Kidney tubule cell (primary cell): ENCODE results near the gene LAMB3.

Experiments
- DNase-seq: peaks from one replicate; pipeline ENCODE4 v3.0.0-alpha.2; 2018; ENCODE audit warnings: low spot score

The LAMB3 gene

GRCh38 chr1:209595599-209596285, 56.5 kb downstream of the LAMB3 start:
- no peak for DNase-seq

DNA sequence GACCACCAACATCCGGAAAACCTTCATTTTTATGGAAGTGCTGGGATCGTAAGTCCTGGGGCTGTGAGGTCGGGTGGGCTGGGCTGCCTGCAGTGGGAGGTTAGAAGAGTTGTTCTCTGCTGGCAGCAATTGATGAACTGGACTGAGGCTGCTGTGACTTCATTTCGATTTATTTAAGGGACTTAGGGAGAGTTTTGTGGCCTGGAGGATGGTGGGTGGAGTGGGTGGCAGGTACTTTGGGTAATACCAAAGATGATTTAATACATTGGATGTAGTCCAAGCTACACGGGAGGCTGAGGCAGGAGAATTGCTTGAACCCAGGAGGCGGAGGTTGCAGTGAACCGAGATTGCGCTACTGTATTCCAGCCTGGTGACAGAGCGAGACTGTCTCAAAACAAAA, 57.2 kb downstream of the LAMB3 start:
- no peak for DNase-seq

DNA sequence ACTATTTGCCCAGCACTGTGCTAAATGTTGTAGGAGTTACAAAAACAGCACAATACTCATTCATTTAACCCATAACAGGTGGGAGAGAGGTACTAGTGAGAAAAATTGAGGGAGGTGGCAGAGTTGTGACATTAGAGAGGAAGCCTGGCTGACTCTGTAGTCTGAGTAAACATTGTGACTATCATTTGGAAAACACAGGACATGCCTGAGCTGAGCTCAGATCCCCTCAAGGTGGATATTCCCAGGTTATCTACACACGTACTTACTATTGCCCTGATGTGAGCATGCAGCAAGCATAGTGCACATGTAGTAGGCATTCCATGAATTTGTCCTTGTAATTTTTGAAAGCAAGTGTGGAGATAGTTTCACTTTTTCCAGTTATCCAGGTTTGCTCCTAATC, 57.8 kb downstream of the LAMB3 start:
- no peak for DNase-seq

GRCh38 chr1:209593747-209594146, 58.5 kb downstream of the LAMB3 start:
- no peak for DNase-seq

DNA sequence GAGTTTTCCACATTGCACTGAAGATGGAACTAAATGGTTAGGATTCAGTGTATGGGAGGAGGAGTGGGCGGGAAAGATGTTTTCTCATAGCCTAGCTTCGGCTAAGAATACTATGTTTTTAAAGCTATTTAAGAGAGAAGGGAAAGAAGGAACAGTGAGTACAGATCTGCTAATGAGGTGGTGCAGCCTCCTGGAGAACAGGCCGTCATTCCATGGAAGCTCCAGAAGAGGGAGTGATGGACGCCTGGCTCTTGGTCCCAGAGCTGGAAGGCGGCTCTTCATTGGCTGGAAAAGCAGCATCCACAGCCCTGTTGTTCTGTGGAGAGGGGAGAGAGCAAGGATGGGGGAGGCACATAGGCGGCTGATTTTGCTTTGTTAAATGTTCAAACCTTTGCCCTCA, 61.8 kb downstream of the LAMB3 start:
- peak; percentile 51 for DNase-seq

GRCh38 chr1:209589863-209590262, 62.4 kb downstream of the LAMB3 start:
- no peak for DNase-seq

GRCh38 chr1:209589440-209589839, 62.8 kb downstream of the LAMB3 start:
- no peak for DNase-seq

- DNase-seq: no peak
These were observed 64.4 kb downstream of the LAMB3 start for GRCh38 chr1:209587789-209588188.

DNA sequence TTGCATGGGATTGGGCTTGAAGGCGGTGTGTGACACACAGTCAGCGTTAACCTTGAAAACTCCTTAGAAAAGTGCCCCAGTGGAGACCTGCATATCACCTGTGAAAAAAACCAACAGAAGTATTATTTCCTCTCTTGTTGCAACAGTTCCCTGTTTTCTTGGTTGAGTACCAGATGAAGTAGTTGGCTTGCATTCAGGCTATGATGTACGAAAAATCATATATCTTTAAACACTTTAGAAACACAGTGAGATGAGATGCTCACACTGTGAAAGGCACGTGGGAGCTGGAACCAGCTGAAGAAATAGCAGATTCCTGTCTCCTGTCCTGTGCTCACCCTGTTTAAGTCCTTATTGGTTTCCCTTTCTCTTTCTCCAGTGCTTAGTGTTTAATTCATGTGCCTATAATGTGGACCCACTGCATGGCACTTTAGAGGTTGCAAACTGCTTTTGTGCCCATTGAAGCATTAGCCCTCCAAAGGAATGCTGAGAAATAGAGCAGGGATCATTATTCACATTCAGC, 65.9 kb downstream of the LAMB3 start:
- no peak for DNase-seq

DNA sequence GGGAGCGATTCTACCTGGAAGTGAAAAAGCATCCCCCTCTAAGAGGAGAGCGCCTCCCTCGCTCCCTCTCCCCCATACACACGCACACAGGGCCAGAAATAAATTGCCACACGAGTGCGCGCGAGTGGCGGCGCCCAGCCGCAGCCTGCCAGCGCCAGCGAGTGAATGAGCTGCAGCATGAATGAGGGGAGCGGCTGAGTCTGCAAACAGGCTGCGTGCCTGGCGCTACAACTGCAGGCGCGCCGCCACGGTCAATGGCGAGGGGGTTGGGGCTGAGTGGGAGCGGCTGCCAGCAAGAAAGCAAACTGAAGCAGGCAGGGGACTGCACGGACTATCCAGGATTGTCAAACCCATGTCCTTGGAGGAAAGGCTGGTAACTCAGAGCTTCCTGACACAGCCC, 66.6 kb downstream of the LAMB3 start:
- peak; percentile 39 for DNase-seq

DNA sequence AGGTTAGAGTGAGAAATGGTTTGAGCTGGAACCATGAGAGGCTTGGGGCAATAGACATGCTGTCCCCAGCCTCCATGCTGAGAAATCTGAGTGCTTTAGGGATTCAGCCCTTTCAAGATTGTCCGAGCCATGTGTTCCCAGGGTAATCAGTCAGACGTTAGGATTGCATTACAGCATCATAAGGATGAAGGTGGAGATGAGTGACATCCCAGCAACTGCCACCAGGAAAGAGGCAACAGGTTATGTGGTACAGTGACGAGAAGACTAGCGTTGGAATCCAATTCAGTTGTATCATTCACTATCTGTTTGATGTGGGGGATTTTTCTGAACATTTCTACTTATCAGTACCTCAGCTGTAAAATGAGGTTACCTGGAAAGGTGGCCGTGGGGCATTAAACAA, 67.0 kb downstream of the LAMB3 start:
- DNase-seq: no peak

- DNase-seq: no peak
These were observed 68.0 kb downstream of the LAMB3 start for GRCh38 chr1:209584231-209584672.

DNA sequence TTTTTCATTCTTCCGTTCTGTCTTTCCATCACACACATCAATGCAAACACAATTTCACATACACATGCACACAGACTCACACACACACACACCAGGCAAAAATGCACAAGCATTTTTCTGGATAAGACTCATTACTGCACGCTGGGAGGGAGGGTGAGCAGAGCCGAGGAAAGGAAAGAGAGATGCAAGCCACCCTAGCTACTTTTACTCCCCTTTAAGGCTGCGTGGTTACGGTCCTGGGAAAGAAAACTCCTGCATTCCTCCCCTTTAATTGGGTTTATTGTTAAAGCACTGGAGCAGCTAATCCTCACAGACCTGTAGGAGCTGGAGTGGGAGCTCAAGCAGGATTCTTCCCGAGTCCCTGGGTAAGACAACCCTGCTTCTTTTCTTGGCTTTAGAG, 68.8 kb downstream of the LAMB3 start, which contains the start of gene CAMK1G:
TSS of gene CAMK1G (plus strand) at position 307 of the 400 bp plus-strand sequence. CDS start 11,270 bp downstream, outside the sequence.
- DNase-seq: peak; percentile 76

DNA sequence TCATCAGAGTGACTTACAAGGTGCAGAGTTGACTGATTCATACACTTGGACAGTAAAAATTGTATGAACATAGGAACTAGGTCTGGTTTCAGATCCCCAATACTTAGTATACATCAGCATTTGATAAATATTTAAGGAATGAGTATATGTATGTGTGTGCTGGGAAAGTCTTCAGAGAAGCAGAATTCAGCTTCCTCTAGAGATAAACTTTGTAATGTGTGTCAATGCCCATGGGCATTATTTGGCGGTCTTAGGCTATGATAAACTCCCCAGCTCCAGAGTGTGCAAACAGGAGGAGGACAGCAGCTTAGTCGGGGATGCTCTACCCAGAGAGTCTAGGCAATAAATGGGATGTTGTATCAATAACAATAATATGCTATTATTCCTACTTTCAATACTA, 71.6 kb downstream of the LAMB3 start:
- DNase-seq: no peak

DNA sequence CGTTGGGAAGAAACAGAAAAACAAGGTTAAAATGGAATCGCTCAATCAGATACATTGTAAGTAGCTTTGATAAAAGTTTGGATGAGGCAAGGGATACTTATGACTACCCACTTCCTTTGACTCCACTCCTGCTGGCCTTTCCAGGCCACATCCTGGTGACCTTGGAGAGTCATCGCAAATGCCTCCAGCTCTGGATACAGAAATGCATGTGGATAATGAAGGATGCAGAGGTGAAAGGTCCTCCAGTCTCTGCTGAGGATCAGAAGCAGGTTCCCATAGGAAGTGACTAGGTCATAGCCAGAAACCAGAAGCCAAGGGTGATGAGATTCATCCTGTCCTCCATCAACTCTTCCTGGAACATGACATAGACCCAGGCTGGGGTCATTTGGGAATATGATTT, 74.9 kb downstream of the LAMB3 start:
- peak; percentile 68 for DNase-seq

DNA sequence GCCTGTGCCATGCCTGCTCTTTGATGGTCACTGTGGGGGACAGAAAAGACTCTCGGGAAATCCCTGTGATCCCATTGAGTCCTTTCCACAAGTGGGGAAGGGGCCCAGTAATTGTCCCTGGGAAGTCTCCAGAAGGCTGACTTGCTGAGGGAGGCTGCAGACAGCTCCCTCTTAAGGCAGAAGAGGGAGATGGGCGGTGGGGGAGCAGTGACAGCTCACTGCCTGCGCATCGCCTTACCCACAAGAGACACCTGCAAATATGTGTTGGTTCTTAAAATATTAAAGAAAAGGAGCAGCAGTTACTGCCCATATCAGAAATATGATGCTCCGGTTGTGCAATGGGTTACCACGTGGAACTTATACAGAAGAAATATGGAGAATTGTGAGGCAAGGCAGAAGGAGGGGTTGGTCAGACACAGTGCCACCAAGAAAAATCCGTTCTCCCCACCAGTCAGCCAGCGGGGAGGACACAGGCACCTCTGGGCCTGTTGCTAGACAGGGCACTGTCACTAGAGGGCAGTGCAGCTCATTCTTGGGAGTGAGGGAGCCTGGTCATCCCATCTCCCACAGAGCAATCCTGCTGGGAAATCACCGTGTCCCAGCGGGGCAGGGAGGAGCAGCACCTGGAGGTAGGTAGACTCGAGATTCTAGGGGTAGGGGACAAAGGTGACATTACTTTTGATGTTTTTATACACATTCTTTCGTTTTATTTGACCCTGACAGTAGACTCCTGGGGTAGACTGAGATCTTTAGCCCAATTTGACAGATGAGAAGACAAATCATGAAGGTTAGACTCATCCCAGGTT, 75.6 kb downstream of the LAMB3 start:
- peak; percentile 82 for DNase-seq

DNA sequence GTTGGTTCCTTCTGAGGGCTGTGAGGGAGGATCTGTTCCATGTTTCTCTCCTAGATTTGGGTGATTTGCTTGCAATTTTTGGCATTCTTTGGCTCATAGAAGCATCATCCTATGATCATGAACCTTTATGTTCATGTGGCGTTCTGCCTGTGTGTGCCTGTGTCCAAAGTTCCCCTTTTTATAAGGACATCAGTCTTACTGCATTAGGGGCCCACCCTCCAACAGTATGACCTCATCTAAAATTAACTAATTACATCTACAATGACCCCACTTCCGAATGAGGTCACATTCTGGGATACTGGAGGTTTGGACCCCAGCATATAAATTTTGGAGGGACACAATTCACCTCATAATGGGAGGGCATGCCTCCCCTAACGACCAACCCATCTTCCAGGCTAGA, 81.5 kb downstream of the LAMB3 start:
- DNase-seq: no peak

GRCh38 chr1:209569455-209570207, 82.6 kb downstream of the LAMB3 start:
- DNase-seq: peak; percentile 84

GRCh38 chr1:209567698-209568175, 84.5 kb downstream of the LAMB3 start:
- DNase-seq: peak; percentile 94

GRCh38 chr1:209565759-209566678, 86.2 kb downstream of the LAMB3 start:
- DNase-seq: peak; percentile 87
